GM13976 (cell line): ENCODE data around the gene GNAI1.

Source experiments
- DNase-seq: peaks from one replicate; pipeline ENCODE4 v3.0.0; 2012; ENCODE audit warnings: low spot score
- in situ Hi-C: fragments of 300-500 bp; cut with MboI; formaldehyde crosslinking; loops from one replicate; pipeline ENCODE4 v1.12.0; 2022; ENCODE audit warnings: low sequenced_read_pairs, mixed read lengths, inconsistent platforms; ENCODE audit not compliant: unreplicated experiment
- TF ChIP-seq, protein P1 (sequence below): IDR thresholded peaks from 2 replicates; pipeline ENCODE4 v1.5.1; 2012; ENCODE audit warnings: borderline replicate concordance, mild to moderate bottlenecking; ENCODE audit not compliant: insufficient read depth; ENCODE audit errors: extremely low read depth, missing control alignments, control extremely low read depth

GNAI1 gene

DNA sequence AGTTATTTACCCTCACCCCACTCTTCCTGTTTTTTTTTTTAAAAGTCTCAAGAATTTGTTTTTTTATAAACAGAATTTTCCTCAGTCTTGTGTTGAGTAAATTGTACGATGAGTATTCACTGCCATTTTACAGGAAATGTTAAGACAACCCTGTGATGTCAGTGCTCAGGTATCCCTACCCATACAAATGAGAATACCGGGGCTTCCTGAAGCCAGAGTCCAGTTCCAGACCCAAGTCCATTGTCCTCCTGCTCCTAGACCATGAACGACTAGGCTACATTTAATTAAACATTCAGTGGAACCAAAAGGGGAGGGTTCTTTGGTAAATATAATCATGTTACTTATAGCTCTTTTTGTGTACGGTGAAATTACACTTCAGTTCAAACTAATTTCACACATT, 79.2 kb downstream of the GNAI1 start:
- DNase-seq, result no peak
- in situ Hi-C loops, result no loop called here
- TF ChIP-seq, protein P1, sequence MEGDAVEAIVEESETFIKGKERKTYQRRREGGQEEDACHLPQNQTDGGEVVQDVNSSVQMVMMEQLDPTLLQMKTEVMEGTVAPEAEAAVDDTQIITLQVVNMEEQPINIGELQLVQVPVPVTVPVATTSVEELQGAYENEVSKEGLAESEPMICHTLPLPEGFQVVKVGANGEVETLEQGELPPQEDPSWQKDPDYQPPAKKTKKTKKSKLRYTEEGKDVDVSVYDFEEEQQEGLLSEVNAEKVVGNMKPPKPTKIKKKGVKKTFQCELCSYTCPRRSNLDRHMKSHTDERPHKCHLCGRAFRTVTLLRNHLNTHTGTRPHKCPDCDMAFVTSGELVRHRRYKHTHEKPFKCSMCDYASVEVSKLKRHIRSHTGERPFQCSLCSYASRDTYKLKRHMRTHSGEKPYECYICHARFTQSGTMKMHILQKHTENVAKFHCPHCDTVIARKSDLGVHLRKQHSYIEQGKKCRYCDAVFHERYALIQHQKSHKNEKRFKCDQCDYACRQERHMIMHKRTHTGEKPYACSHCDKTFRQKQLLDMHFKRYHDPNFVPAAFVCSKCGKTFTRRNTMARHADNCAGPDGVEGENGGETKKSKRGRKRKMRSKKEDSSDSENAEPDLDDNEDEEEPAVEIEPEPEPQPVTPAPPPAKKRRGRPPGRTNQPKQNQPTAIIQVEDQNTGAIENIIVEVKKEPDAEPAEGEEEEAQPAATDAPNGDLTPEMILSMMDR, result no peak

DNA sequence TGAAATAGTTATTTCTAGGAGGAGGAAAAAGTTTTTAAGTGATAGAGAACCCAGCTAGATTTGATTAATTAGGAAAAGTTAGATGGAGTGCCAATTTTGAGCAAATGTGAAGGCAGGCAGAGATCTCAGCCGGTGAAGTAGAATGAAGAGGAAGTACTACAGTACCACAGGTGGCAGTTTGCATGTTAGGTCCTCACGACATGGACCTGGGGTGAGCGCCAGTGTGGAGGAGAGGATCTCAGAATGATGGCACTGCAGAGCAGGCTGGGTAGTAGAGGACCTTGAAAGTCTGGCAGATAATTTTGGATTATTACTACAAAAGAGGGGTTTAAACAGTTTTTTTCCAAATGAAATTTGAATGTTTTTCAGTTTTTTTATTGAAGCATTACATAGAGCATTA, 81.1 kb downstream of the GNAI1 start:
- in situ Hi-C loops, result no loop called here
- TF ChIP-seq, protein P1, result no peak

DNA sequence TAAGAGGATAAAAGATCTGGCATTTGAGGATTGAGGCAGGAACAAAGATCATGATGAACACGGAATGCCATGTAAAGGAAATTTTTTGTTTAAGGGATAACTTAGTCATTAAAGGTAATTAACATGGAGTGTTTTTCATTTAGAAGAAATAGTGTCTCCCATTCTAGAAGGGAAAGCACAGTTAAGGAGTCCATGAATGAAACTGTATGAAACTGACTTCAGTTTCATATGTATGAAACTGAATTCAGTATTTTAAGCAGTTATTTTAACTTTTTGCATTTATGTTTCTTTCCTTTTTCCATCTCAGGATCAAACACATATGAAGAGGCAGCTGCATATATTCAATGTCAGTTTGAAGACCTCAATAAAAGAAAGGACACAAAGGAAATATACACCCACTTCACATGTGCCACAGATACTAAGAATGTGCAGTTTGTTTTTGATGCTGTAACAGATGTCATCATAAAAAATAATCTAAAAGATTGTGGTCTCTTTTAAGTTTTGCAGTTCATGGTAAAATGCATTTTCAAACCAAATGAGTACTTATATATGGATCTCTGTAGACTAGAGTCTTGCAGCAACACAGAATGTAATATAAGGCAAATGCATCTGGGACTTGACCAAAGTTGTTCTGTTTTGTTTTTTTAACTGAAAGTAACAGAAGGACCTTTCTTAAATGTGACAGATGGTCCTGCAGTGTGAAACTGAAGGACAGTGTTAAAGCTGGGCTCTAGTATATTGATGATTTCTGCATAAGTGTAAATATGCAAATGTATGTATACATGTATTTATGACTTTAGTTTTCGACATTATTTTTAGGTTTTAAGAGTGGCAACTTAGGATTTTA, 82.6 kb downstream of the GNAI1 start:
- in situ Hi-C loops, result no loop called here
- DNase-seq, result no peak
- TF ChIP-seq, protein P1, result no peak

More for the DNA sequence above, 81.1 kb downstream of the GNAI1 start:
- no peak for DNase-seq

- in situ Hi-C loops, result no loop called here
- no peak for DNase-seq
- TF ChIP-seq, protein P1, result no peak
Observed at GRCh38 chr7:80218723-80219122, 84.1 kb downstream of the GNAI1 start.

DNA sequence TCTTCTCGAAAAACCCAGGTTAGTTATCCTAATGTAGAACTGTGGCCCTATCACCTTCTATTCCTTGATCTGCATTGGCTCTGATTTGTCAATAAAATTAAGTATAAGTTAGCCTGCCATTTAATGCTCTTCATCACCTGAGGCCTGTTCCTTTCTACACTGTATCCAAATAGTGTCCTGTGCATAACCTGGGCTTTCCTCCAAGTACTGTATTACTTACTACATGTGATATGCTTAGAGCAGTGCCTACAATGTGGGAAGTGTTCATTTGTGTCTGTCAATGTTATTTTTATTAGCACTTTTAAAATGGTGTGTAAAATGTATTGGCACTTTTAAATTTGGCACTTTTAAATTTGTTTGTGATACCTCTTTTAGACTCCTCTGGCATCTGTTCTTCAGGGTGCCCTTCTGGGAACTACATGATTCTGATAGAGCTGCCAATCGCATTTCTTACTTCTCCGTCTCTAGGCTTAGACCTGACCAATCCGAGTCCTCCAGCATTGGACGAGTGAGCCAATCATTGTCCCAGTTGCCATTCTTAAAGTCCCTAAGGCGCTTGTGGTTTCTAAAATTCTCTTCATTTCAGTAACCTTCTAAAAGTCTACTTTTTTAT, 85.5 kb downstream of the GNAI1 start:
- in situ Hi-C loops, result no loop called here
- TF ChIP-seq, protein P1, result no peak

GRCh38 chr7:80224415-80224814, 89.8 kb downstream of the GNAI1 start:
- DNase-seq, result no peak
- TF ChIP-seq, protein P1, result no peak
- in situ Hi-C loops, result no loop called here

More for the DNA sequence above, 85.5 kb downstream of the GNAI1 start:
- no peak for DNase-seq
